K562 (cell line): ENCODE measurements around the gene ATXN7. TPM values are rescaled to one million over a fixed set of nuclear protein-coding genes. Genes with fewer than 3 reads are reported as not detected.

Source experiments
- ATAC-seq: fragments of 200-7000 bp; cut with Tn5 transposase; 3 replicates; pipeline ENCODE4 v1.9.1; 2020; ENCODE audit warnings: moderate library complexity
- BruUV-seq: library from RNA; stranded (reverse); fragments of 400-500 nt; replicated peaks from 2 replicates; lab custom pipeline; 2021; lab: Mats Ljungman, UMichigan
- CTCF ChIA-PET: fragments of 300-600 bp; formaldehyde crosslinking; extraction: SDS; loops from one replicate; lab custom pipeline; 2021; ENCODE audit warnings: low intra/inter-chr PET ratio; lab: Yijun Ruan, JAX
- POLR2A ChIA-PET: fragments of 300-600, 350-650 bp; sonication (Branson Sonifier 250); formaldehyde crosslinking; extraction: SDS; loops from one replicate; lab custom pipeline; 2021; ENCODE audit warnings: antibody characterized with exemption, inconsistent platforms; lab: Yijun Ruan, JAX
- DNase-seq, 4 experiments: peaks; one replicate each; pipeline versions ENCODE4 v3.0.0 to v3.0.0-alpha.2; 2011 to 2018; ENCODE audit warnings: low spot score in 3 of 4, mixed read lengths in 3 of 4; ENCODE audit errors: extremely low read depth in 1 of 4
- FAIRE-seq: peaks from 2 replicates; lab custom pipeline; 2011; peaks lifted over from hg19 to GRCh38; lab: Jason Lieb, UNC
- H2AFZ ChIP-seq: 2 replicates; pipeline ENCODE4 v1.6.0; 2011; ENCODE audit warnings: low read depth, low read length, control low read depth, inconsistent platforms
- H3K27ac ChIP-seq: fragments of 200-600 bp; 3 replicates; pipeline ENCODE4 v1.8.0; 2011; ENCODE audit warnings: low read depth, mild to moderate bottlenecking, control low read depth, inconsistent platforms, low read length, moderate library complexity, mixed read lengths; ENCODE audit errors: extremely low read depth
- H3K27me3 ChIP-seq, 2 experiments: fragments of 300-600 bp in 1 of 2; 2 replicates in 1 of 2; 3 replicates in 1 of 2; pipeline versions ENCODE4 v1.6.0 to v1.8.0; 2011; ENCODE audit warnings: inconsistent platforms in 2 of 2, low read length in 2 of 2, mild to moderate bottlenecking in 1 of 2, mixed read lengths in 1 of 2, moderate library complexity in 1 of 2; ENCODE audit not compliant: control insufficient read depth in 2 of 2, insufficient read depth in 2 of 2
- H3K36me3 ChIP-seq: fragments of 300-600 bp; 3 replicates; pipeline ENCODE4 v1.8.0; 2011; ENCODE audit warnings: mild to moderate bottlenecking, low read length, inconsistent platforms; ENCODE audit not compliant: control insufficient read depth, insufficient read depth
- H3K4me1 ChIP-seq, 2 experiments: fragments of 200-600 bp in 1 of 2; replicated peaks in 1 of 2; 2 replicates in 1 of 2; 3 replicates in 1 of 2; pipeline versions ENCODE4 v1.5.1 to v1.8.0; 2011; ENCODE audit warnings: inconsistent platforms in 2 of 2, low read length in 2 of 2, mild to moderate bottlenecking in 1 of 2, mixed read lengths in 1 of 2, moderate library complexity in 1 of 2; ENCODE audit not compliant: control insufficient read depth in 2 of 2, insufficient read depth in 2 of 2
- H3K4me2 ChIP-seq: 2 replicates; pipeline ENCODE4 v1.6.1; 2011; ENCODE audit warnings: low read length, control low read depth, inconsistent platforms, mixed read lengths; ENCODE audit not compliant: insufficient read depth
- H3K4me3 ChIP-seq: fragments of 200-600 bp; sonication (generic), shearing (Covaris generic); 2 replicates; pipeline ENCODE4 v1.5.1; 2016; ENCODE audit warnings: control low read depth, inconsistent platforms
- H3K79me2 ChIP-seq: fragments of 200-600 bp; 3 replicates; pipeline ENCODE4 v1.8.0; 2011; ENCODE audit warnings: low read length, inconsistent platforms; ENCODE audit not compliant: control insufficient read depth, insufficient read depth
- H3K9ac ChIP-seq, 2 experiments: 2 replicates each; pipeline versions ENCODE4 v1.6.0 to v1.6.1; 2011; ENCODE audit warnings: low read depth in 2 of 2, low read length in 2 of 2, control low read depth in 1 of 2, inconsistent platforms in 1 of 2, mild to moderate bottlenecking in 1 of 2, mixed read lengths in 1 of 2; ENCODE audit not compliant: insufficient read depth in 1 of 2
- H3K9me1 ChIP-seq: one replicate; pipeline ENCODE4 v1.6.0; 2011; ENCODE audit warnings: inconsistent platforms, mild to moderate bottlenecking, low read length, moderate library complexity; ENCODE audit not compliant: control insufficient read depth, insufficient read depth
- H3K9me3 ChIP-seq: replicated peaks from 2 replicates; pipeline ENCODE4 v1.5.1; 2011; ENCODE audit warnings: low read depth, low read length, inconsistent platforms; ENCODE audit not compliant: control insufficient read depth, insufficient read depth
- H4K20me1 ChIP-seq: replicated peaks from 2 replicates; pipeline ENCODE4 v1.6.1; 2011; ENCODE audit warnings: low read length, inconsistent platforms, mixed read lengths; ENCODE audit not compliant: control insufficient read depth, insufficient read depth
- CCAR2 ChIP-seq: fragments of 200-400 bp; formaldehyde crosslinking; IDR thresholded peaks from 2 replicates; pipeline ENCODE4 v1.6.1; 2017; ENCODE audit warnings: mild to moderate bottlenecking, low read depth, low read length
- HDAC6 ChIP-seq: IDR thresholded peaks from 2 replicates; pipeline ENCODE4 v1.6.1; 2012; ENCODE audit warnings: low read depth, mild to moderate bottlenecking, control low read depth, inconsistent platforms, low read length, moderate library complexity
- WHSC1 ChIP-seq: IDR thresholded peaks from one replicate; pipeline ENCODE4 v1.6.1; 2012; ENCODE audit warnings: low read length, control low read depth, inconsistent platforms
- ZNF134 ChIP-seq: fragments of 250-450 bp; sonication (Bioruptor Pico); conservative IDR thresholded peaks from 2 replicates; pipeline ENCODE4 v1.4.0; 2020
- ZNF76 ChIP-seq: fragments of 250-450 bp; sonication (Bioruptor Pico); IDR thresholded peaks from 2 replicates; pipeline ENCODE4 v1.4.0; 2020; ENCODE audit warnings: mild to moderate bottlenecking, moderate library complexity, borderline replicate concordance
- WGBS: fragments of 100-300 bp; shearing (Covaris generic); methylation state at CpG from one replicate; pipeline ENCODE4 v1.1.6; 2016; ENCODE audit warnings: low coverage, mixed read lengths; ENCODE audit not compliant: insufficient coverage; ENCODE audit errors: missing lambda C conversion rate; 5-methylcytosine and 5-hydroxymethylcytosine counted together
- in situ Hi-C: fragments of 300-500 bp; cut with MboI; formaldehyde crosslinking; loops from 4 replicates; pipeline ENCODE4 v1.15.0; 2018; ENCODE audit warnings: inconsistent platforms, mixed read lengths
- intact Hi-C: fragments of 100-400 bp; cut with micrococcal nuclease; formaldehyde crosslinking; loops from 2 replicates; pipeline ENCODE4 v1.14.2; 2022
- polyA plus RNA-seq, 8 experiments: library from polyadenylated mRNA; depleted of rRNA in 4 of 8; stranded (reverse) in 5 of 8; unstranded in 3 of 8; fragments of >200 nt; fragmentation: Nextera tagmentation in 2 of 8; fragmentation: Illumina TruSeq in 1 of 8; extraction: Ambion mirVana in 2 of 8; extraction: Trizol in 1 of 8; gene quantifications; 2 replicates each; pipeline versions ENCODE4 v1.2.1 to v1.2.3, GENCODE V29; 2011 to 2014; ENCODE audit warnings: inconsistent platforms in 1 of 8, missing spikeins in 1 of 8
- total RNA-seq, 7 experiments: library from RNA; depleted of rRNA in 6 of 7; stranded (reverse); fragments of >200 nt in 6 of 7; fragmentation: Illumina TruSeq in 2 of 7; extraction: Trizol in 2 of 7; gene quantifications; 2 replicates each; pipeline versions ENCODE4 v1.2.1 to v1.2.3, GENCODE V29; 2011 to 2021; ENCODE audit warnings: low replicate concordance in 1 of 7
- TF ChIP-seq, protein P1 (sequence below): fragments of 450-650 bp; IDR thresholded peaks from one replicate; pipeline ENCODE4 v1.6.1; 2018; ENCODE audit warnings: mild to moderate bottlenecking, moderate library complexity; ENCODE audit not compliant: partially characterized antibody
- TF ChIP-seq, protein P2 (sequence below): fragments of 450-650 bp; formaldehyde crosslinking; conservative IDR thresholded peaks from 2 replicates; pipeline ENCODE4 v1.4.0; 2022; ENCODE audit warnings: mild to moderate bottlenecking, missing genetic modification characterization
- TF ChIP-seq, protein P3 (sequence below): sonication (generic); formaldehyde crosslinking; IDR thresholded peaks from 2 replicates; pipeline ENCODE4 v1.9.0; 2022; ENCODE audit warnings: mild to moderate bottlenecking, missing genetic modification reagents

Gene ATXN7
- total and polyA plus RNA-seq, 9 of the 15 experiments (the other 6 are each of a cell fraction or from before 2014, with no cell fraction given) = 0.41 to 9.2 (median 6.7) TPM

DNA sequence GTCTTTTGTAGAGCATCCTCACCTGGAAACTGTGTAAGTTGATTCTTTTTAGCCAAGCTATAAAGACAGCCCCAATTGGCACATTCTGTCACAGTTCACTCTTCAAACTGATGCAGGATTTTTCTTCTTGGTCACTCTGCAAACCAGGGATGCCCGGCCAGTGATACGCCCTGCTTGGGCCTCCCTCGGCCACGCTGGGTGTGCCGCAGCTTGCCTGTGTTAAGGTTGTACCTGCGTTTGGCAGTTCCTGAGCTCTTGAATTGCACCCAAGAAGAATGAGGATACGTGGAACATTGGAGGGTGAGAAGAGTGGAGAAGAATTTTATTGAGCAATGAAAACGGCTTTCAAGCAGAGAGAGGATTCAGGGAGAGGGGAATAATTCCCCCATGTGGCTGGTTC is 109.7 kb downstream of the ATXN7 start (continued):
- TF ChIP-seq ZNF76 (CRISPR knock-in tag) = no peak

DNA sequence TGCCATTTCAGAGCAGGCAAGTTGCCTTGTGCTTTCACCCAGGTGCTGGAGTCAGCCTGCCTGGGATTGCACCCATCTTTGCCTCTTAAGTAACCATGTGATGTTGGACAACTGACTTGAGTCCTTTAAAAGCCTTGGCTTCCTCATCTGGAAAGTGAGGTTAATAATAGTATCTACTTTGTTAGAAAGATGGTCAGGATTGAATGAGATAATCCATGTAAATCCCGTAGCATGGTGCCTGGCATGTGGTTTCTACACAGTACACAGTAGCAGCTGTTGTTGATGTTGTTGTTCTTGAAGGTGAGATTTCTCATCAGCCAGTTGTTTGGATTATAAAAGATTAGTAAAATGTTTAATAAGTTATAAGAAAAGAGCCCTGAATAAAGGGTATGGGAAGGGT is 110.8 kb downstream of the ATXN7 start:
- FAIRE-seq = no peak
- H3K4me3 ChIP-seq = no peak overlapping the region
- no TSS peak for BruUV-seq
- H3K36me3 ChIP-seq = peaks cover 1% of the 10 kb centered on the region; the same call in 2 of the 3 replicates
- no peak overlapping the region for H3K4me2 ChIP-seq
- 88% methylated on average over 1 of the region's 1 CpG for WGBS
- H3K4me1 ChIP-seq = peaks cover 0 to 14% of the 10 kb centered on the region in 2 experiments; a peak in 2 of 5 replicates
- no peak overlapping the region for H2AFZ ChIP-seq
- H3K9me3 ChIP-seq = no peaks in the 10 kb centered on the region
- no peaks in the 10 kb centered on the region for H3K9me1 ChIP-seq
- H3K9ac ChIP-seq = no peak overlapping the region
- H3K27me3 ChIP-seq = no peaks in the 10 kb centered on the region
- H4K20me1 ChIP-seq = no peaks in the 10 kb centered on the region
- no peak for DNase-seq
- H3K79me2 ChIP-seq = peaks cover 39% of the 10 kb centered on the region
- CTCF ChIA-PET = no interaction called here
- intact Hi-C loops = no loop called here
- POLR2A ChIA-PET = no interaction called here
- no peak overlapping the region for H3K27ac ChIP-seq
- TF ChIP-seq, protein P1, sequence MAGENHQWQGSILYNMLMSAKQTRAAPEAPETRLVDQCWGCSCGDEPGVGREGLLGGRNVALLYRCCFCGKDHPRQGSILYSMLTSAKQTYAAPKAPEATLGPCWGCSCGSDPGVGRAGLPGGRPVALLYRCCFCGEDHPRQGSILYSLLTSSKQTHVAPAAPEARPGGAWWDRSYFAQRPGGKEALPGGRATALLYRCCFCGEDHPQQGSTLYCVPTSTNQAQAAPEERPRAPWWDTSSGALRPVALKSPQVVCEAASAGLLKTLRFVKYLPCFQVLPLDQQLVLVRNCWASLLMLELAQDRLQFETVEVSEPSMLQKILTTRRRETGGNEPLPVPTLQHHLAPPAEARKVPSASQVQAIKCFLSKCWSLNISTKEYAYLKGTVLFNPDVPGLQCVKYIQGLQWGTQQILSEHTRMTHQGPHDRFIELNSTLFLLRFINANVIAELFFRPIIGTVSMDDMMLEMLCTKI = no peak
- TF ChIP-seq WHSC1 (no peak), CCAR2 (no peak), HDAC6 (no peak), ZNF134 (CRISPR knock-in tag) (no peak)
- TF ChIP-seq, protein P2, sequence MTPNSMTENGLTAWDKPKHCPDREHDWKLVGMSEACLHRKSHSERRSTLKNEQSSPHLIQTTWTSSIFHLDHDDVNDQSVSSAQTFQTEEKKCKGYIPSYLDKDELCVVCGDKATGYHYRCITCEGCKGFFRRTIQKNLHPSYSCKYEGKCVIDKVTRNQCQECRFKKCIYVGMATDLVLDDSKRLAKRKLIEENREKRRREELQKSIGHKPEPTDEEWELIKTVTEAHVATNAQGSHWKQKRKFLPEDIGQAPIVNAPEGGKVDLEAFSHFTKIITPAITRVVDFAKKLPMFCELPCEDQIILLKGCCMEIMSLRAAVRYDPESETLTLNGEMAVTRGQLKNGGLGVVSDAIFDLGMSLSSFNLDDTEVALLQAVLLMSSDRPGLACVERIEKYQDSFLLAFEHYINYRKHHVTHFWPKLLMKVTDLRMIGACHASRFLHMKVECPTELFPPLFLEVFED (CRISPR knock-in tag) = no peak
- TF ChIP-seq, protein P3, sequence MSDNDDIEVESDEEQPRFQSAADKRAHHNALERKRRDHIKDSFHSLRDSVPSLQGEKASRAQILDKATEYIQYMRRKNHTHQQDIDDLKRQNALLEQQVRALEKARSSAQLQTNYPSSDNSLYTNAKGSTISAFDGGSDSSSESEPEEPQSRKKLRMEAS (CRISPR knock-in tag) = no peak
- ATAC-seq = no peak
- in situ Hi-C loops = no loop called here
